Measurements from ENCODE around the gene SUMF1. TPM values are rescaled to one million over a fixed set of nuclear protein-coding genes. Genes with fewer than 3 reads are reported as not detected.
A peak's percentile ranks its signal among the peaks of the same experiment; 100 is the strongest.

SUMF1 gene
- total RNA-seq, 1 experiment from 2014 or later: 26.6 TPM

GRCh38 chr3:4426782-4427344 lies 40.2 kb downstream of the SUMF1 start:
- Histone ChIP-seq H3K27ac (ENCODE audit: low read depth, low read length) (no peak overlapping the region), H3K4me3 (replicated peaks in 1 of 2; ENCODE audit: low read depth in 1 of 2, low read length in 2 of 2) (no peak overlapping the region), H4K20me1 (ENCODE audit: insufficient read depth) (no peaks in the 10 kb centered on the region), H3K4me2 (ENCODE audit: low read length) (no peak overlapping the region), H3K27me3 (ENCODE audit: insufficient read depth, low read length) (no peaks in the 10 kb centered on the region), H3K4me1 (ENCODE audit: control insufficient read depth in 1 of 2, insufficient read depth in 2 of 2, low read length in 2 of 2) (peaks cover 0 to 6% of the 10 kb centered on the region in 2 experiments; a peak in 1 of 4 replicates), H3K9me2 (ENCODE audit: insufficient read depth) (no peaks in the 10 kb centered on the region), H3K79me2 (ENCODE audit: insufficient read depth, low read length) (no peaks in the 10 kb centered on the region), H3K9ac (ENCODE audit: low read length) (no peak overlapping the region), H3K9me3 (ENCODE audit: control insufficient read depth in 1 of 2, insufficient read depth in 1 of 2, low read depth in 1 of 2, low read length in 2 of 2) (no peaks in the 10 kb centered on the region; a peak in 1 of 4 replicates), H2AFZ (ENCODE audit: low read depth, low read length, poor library complexity, severe bottlenecking) (no peak overlapping the region), H3K36me3 (ENCODE audit: control insufficient read depth in 1 of 2, insufficient read depth in 2 of 2, low read length in 2 of 2) (no peaks in the 10 kb centered on the region)
- intact Hi-C loops (cut with micrococcal nuclease): no loop called here
- CTCF ChIA-PET: no interaction called here
- TF ChIP-seq TCF7L2 (IDR thresholded peaks at IDR 0.05; ENCODE audit: borderline replicate concordance, extremely low read depth, insufficient read depth, insufficient read length): no peak
- no peak for TF ChIP-seq POLR2AphosphoS5 (IDR thresholded peaks at IDR 0.05; ENCODE audit: low read depth, low read length)
- TF ChIP-seq ZNF274 (IDR thresholded peaks at IDR 0.05; ENCODE audit: low read depth, low read length): no peak
- no peak for TF ChIP-seq YY1 (IDR thresholded peaks at IDR 0.05; ENCODE audit: extremely low read depth, insufficient replicate concordance, low read depth, low read length)
- no peak for TF ChIP-seq ELF1 (IDR thresholded peaks at IDR 0.05; ENCODE audit: borderline replicate concordance, low read depth)
- no peak for TF ChIP-seq EZH2phosphoT487 (IDR thresholded peaks at IDR 0.05; ENCODE audit: borderline replicate concordance)
- TF ChIP-seq SP1 (IDR thresholded peaks at IDR 0.05; ENCODE audit: low read depth): no peak
- no peak for TF ChIP-seq MAX (IDR thresholded peaks at IDR 0.05)
- TF ChIP-seq ZFX (IDR thresholded peaks at IDR 0.05): no peak
- POLR2A ChIA-PET: no interaction called here
- RAD21 ChIA-PET (ENCODE audit: low non-redundant PET in 1 of 2, low total read pairs in 2 of 2, uncharacterized antibody in 2 of 2, unreplicated experiment in 2 of 2): no interaction called here
- peak; percentile 3 for DNase-seq (ENCODE audit: low read depth, low spot score)
- BruUV-seq (replicated peaks): no TSS peak
- ATAC-seq: no peak; the same call in 1 of the 2 replicates

GRCh38 chr3:4426261-4426781 lies 40.7 kb downstream of the SUMF1 start:
- Histone ChIP-seq H3K27me3 (ENCODE audit: insufficient read depth, low read length) (no peaks in the 10 kb centered on the region), H3K4me3 (replicated peaks in 1 of 2; ENCODE audit: low read depth in 1 of 2, low read length in 2 of 2) (no peak overlapping the region), H3K79me2 (ENCODE audit: insufficient read depth, low read length) (no peaks in the 10 kb centered on the region), H3K9me3 (ENCODE audit: control insufficient read depth in 1 of 2, insufficient read depth in 1 of 2, low read depth in 1 of 2, low read length in 2 of 2) (no peaks in the 10 kb centered on the region), H3K36me3 (ENCODE audit: control insufficient read depth in 1 of 2, insufficient read depth in 2 of 2, low read length in 2 of 2) (no peaks in the 10 kb centered on the region), H3K27ac (ENCODE audit: low read depth, low read length) (no peak overlapping the region), H4K20me1 (ENCODE audit: insufficient read depth) (no peaks in the 10 kb centered on the region), H3K4me2 (ENCODE audit: low read length) (no peak overlapping the region), H3K9ac (ENCODE audit: low read length) (no peak overlapping the region), H2AFZ (ENCODE audit: low read depth, low read length, poor library complexity, severe bottlenecking) (no peak overlapping the region), H3K9me2 (ENCODE audit: insufficient read depth) (no peaks in the 10 kb centered on the region), H3K4me1 (ENCODE audit: control insufficient read depth in 1 of 2, insufficient read depth in 2 of 2, low read length in 2 of 2) (peaks cover 0 to 6% of the 10 kb centered on the region in 2 experiments; a peak in 1 of 4 replicates)
- ChIA-PET POLR2A (no interaction called here), CTCF (no interaction called here), RAD21 (ENCODE audit: low non-redundant PET in 1 of 2, low total read pairs in 2 of 2, uncharacterized antibody in 2 of 2, unreplicated experiment in 2 of 2) (no interaction called here)
- ATAC-seq (no peak), DNase-seq (ENCODE audit: low read depth, low spot score) (no peak)
- BruUV-seq (replicated peaks): no TSS peak
- intact Hi-C loops (cut with micrococcal nuclease): no loop called here
- TF ChIP-seq ZNF274 (IDR thresholded peaks at IDR 0.05; ENCODE audit: low read depth, low read length): no peak
- no peak for TF ChIP-seq SRF (IDR thresholded peaks at IDR 0.05; ENCODE audit: low read depth)
- TF ChIP-seq REST (IDR thresholded peaks at IDR 0.05; ENCODE audit: low read depth): no peak
- no peak for TF ChIP-seq POLR2AphosphoS5 (IDR thresholded peaks at IDR 0.05; ENCODE audit: low read depth, low read length)
- no peak for TF ChIP-seq TCF7L2 (IDR thresholded peaks at IDR 0.05; ENCODE audit: borderline replicate concordance, extremely low read depth, insufficient read depth, insufficient read length)
- no peak for TF ChIP-seq CTCF (IDR thresholded peaks at IDR 0.05 in 2 of 3, conservative IDR thresholded peaks at IDR 0.05 in 1 of 3; ENCODE audit: borderline replicate concordance in 1 of 3, insufficient read depth in 1 of 3, low read depth in 2 of 3, low read length in 2 of 3)
- no peak for TF ChIP-seq YY1 (IDR thresholded peaks at IDR 0.05; ENCODE audit: extremely low read depth, insufficient replicate concordance, low read depth, low read length)
- no peak for TF ChIP-seq ELF1 (IDR thresholded peaks at IDR 0.05; ENCODE audit: borderline replicate concordance, low read depth)
